KMS-11 (cell line): ENCODE results near the gene A4GALT.

Experiments used
- H2AFZ ChIP-seq: fragments of 200-600 bp; sonication (generic); 2 replicates; pipeline ENCODE4 v1.6.1; 2016; ENCODE audit warnings: antibody characterized with exemption, mixed run types, low read depth
- H3K27ac ChIP-seq: fragments of 200-600 bp; sonication (generic); 2 replicates; pipeline ENCODE4 v1.6.1; 2016; ENCODE audit warnings: mild to moderate bottlenecking, mixed run types
- H3K27me3 ChIP-seq: fragments of 200-600 bp; sonication (generic); 2 replicates; pipeline ENCODE4 v1.6.1; 2017; ENCODE audit warnings: mild to moderate bottlenecking, low read depth, mixed run types, moderate library complexity; ENCODE audit not compliant: insufficient read depth
- H3K36me3 ChIP-seq: fragments of 200-600 bp; sonication (generic); 2 replicates; pipeline ENCODE4 v1.6.1; 2017; ENCODE audit warnings: mild to moderate bottlenecking, mixed run types; ENCODE audit not compliant: insufficient read depth
- H3K4me1 ChIP-seq: fragments of 200-600 bp; sonication (generic); 2 replicates; pipeline ENCODE4 v1.6.1; 2016; ENCODE audit warnings: mild to moderate bottlenecking, low read depth, mixed run types; ENCODE audit not compliant: poor library complexity, severe bottlenecking
- H3K4me2 ChIP-seq: fragments of 200-600 bp; sonication (generic); 2 replicates; pipeline ENCODE4 v1.7.0; 2016; ENCODE audit warnings: mild to moderate bottlenecking, mixed run types
- H3K4me3 ChIP-seq: fragments of 200-600 bp; sonication (generic); IDR thresholded peaks from 2 replicates; pipeline ENCODE4 v1.6.1; 2017; ENCODE audit warnings: low read depth, low read length, mixed read lengths; ENCODE audit not compliant: insufficient read depth
- H3K79me2 ChIP-seq: fragments of 200-600 bp; sonication (generic); 2 replicates; pipeline ENCODE4 v1.6.1; 2016; ENCODE audit warnings: low read depth, mixed run types; ENCODE audit not compliant: insufficient read depth
- H3K9ac ChIP-seq: fragments of 200-600 bp; sonication (generic); 2 replicates; pipeline ENCODE4 v1.6.1; 2016; ENCODE audit warnings: mild to moderate bottlenecking, mixed run types
- H4K20me1 ChIP-seq: fragments of 200-600 bp; sonication (generic); 2 replicates; pipeline ENCODE4 v1.6.1; 2016; ENCODE audit warnings: mild to moderate bottlenecking, mixed run types; ENCODE audit not compliant: insufficient read depth
- TF ChIP-seq, protein P1 (sequence below): fragments of 200-600 bp; sonication (generic); conservative IDR thresholded peaks from 2 replicates; pipeline ENCODE4 v1.6.1; 2017; ENCODE audit warnings: low read depth, mild to moderate bottlenecking, antibody characterized with exemption, low read length, moderate library complexity, mixed read lengths

A4GALT gene

DNA sequence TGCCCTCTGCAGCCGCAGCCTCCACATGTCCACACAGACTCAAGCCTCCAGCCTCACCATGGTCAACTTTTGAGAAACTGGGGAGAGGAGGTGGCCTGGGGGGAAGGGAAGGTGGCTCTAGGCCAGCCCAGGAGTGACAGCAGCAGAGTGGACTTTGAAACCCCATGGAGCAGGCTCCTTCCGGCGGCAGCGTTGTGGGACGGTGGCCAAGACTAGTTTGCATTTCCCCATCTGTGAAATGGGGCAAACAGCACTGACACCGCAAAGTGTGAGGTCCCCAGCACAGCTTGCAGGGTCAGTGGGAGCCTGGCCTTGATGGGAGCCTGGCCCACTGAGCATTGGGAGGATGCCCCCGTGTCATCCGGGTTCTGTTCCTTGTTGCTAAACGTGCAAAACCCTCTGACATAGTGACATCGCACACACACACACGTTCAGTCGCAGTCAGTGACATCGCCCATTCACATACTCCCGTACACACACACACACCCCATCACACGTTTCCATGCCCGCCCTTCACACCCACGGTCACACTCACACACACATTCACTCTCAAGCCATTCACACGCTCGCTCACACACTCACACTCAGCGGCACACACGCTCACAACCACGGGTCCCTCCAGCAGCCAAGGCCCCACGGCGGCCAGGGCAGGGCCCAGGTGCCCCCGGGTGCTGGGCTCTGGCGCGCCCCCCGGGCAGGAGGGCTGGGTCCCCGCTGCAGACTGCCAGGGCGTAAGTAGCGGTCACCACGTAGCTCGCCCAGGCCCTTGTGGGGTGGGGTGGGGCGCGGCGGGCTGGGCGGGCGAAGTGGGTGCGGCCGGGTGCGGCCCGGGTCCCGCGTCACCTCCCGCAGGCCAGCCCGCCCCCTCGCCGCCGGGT lies 72.1 kb downstream of the A4GALT start:
- Histone ChIP-seq H4K20me1 (no peaks in the 10 kb centered on the region), H3K79me2 (no peaks in the 10 kb centered on the region; the same call in 1 of the 2 replicates), H3K27ac (no peak overlapping the region), H3K27me3 (no peaks in the 10 kb centered on the region), H3K4me2 (peak overlapping the region; percentile 76), H3K36me3 (no peaks in the 10 kb centered on the region), H3K9ac (peak overlapping the region; percentile 74), H3K4me3 (no peak overlapping the region), H2AFZ (peak overlapping the region; percentile 49; the same call in 1 of the 2 replicates), H3K4me1 (peaks cover 3% of the 10 kb centered on the region)
- TF ChIP-seq, protein P1, sequence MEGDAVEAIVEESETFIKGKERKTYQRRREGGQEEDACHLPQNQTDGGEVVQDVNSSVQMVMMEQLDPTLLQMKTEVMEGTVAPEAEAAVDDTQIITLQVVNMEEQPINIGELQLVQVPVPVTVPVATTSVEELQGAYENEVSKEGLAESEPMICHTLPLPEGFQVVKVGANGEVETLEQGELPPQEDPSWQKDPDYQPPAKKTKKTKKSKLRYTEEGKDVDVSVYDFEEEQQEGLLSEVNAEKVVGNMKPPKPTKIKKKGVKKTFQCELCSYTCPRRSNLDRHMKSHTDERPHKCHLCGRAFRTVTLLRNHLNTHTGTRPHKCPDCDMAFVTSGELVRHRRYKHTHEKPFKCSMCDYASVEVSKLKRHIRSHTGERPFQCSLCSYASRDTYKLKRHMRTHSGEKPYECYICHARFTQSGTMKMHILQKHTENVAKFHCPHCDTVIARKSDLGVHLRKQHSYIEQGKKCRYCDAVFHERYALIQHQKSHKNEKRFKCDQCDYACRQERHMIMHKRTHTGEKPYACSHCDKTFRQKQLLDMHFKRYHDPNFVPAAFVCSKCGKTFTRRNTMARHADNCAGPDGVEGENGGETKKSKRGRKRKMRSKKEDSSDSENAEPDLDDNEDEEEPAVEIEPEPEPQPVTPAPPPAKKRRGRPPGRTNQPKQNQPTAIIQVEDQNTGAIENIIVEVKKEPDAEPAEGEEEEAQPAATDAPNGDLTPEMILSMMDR = no peak

DNA sequence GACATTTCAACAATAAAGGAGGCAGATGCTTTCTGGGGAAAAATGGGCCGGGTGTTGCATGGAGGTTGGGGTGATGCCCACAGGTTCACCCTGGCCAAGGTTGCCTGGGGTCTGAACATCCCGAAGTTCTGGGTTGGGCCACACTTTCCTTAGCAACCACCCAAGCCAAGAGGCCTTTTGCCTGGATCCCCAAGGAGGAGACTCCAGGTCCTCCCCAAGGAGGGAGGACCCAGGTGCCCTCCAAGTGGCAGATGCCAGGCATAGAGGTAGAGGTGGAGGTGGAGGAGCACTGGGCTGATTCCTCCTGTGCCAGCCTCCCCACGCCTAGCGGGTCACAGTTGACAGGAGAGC lies 72.7 kb downstream of the A4GALT start:
- TF ChIP-seq, protein P1 = no peak
- Histone ChIP-seq H3K27me3 (no peaks in the 10 kb centered on the region), H3K79me2 (no peaks in the 10 kb centered on the region; the same call in 1 of the 2 replicates), H3K36me3 (no peaks in the 10 kb centered on the region), H3K4me1 (peaks cover 3% of the 10 kb centered on the region), H3K27ac (no peak overlapping the region), H3K4me3 (no peak overlapping the region), H3K9ac (no peak overlapping the region; the same call in 1 of the 2 replicates), H2AFZ (no peak overlapping the region), H4K20me1 (no peaks in the 10 kb centered on the region), H3K4me2 (peak overlapping the region; percentile 76)

DNA sequence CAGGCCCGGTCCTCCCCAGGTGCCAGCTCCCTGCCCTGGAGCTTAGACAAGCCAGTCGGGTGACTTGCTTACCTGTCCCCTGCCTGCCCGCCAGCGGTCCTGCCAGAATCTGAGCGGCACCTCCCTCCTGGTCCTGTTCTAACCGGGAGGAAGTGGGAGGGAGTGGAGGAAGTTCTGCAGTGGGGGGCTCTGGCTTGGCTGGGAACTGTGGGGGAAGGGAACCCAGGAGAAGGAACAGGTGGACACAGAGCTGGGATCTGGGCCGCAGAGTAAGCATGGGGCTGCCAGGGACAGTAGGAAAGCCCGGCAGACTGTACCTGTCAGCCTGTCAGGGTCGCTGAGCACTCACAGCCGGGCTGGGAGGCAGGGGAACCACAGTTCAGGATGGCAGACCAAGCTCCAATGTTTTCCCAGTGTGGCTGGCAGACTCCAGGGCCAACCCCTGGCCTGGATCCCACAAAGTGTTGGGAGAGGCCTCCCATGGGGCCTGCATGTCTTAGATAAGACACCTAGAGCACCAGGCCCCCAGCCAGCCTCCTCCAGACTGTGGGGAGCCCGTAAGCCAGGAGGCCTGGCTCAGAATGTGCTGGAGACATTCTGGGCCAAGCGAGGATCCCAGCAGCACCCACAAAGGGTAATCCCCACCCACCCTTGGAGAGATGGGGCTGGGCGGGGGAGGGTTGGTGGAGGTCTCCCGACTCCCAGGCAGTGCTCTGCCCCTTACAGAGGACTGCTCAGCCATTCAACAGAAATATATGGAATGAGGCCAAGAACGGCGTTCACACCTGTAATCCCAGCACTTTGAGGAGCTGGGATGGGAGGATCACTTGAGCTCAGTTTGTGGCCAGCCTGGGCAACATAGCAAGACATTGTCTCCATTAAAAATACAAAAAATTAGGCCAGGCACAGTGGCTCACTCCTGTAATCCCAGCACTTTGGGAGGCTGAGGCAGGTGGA lies 73.8 kb downstream of the A4GALT start:
- H3K9ac ChIP-seq = no peak overlapping the region
- H3K4me2 ChIP-seq = no peak overlapping the region
- H3K4me1 ChIP-seq = peaks cover 3% of the 10 kb centered on the region
- no peak overlapping the region for H3K27ac ChIP-seq
- no peaks in the 10 kb centered on the region for H3K27me3 ChIP-seq
- no peak overlapping the region for H2AFZ ChIP-seq
- no peaks in the 10 kb centered on the region; the same call in 1 of the 2 replicates for H3K79me2 ChIP-seq
- H3K4me3 ChIP-seq = no peak overlapping the region
- no peaks in the 10 kb centered on the region for H3K36me3 ChIP-seq
- TF ChIP-seq, protein P1 = no peak
- H4K20me1 ChIP-seq = no peaks in the 10 kb centered on the region

DNA sequence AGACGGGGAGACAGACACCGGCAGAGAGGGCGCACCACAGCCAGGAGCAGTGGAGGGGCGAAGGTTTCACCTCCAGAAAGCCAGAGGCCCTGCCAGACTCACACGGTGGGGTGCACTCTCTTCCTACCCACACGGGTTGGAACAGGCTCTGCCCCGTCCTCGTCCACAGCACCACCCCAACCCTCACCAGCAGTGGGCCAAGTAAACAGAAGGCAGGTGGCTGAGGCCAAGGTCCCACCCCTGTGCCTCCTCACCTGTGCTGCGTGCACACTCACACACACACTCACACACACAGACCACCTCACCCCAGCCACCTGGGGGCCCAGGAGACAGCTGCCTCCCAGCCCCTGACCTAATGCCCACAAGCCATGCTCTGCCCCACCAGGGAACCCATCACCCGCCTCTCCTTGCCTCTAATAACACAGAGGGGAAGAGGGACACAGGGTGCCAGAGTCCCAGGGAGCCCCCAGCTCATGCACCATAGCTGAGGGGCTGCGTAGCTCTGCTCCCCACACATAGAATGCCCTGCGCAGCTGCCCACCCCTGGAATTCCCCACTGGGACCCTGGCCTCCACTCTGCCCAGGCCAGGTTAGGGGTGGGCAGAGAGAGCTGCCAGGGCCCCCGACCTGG lies 74.6 kb downstream of the A4GALT start:
- peaks cover 3% of the 10 kb centered on the region for H3K4me1 ChIP-seq
- H2AFZ ChIP-seq = no peak overlapping the region
- no peaks in the 10 kb centered on the region for H3K27me3 ChIP-seq
- TF ChIP-seq, protein P1 = no peak
- H4K20me1 ChIP-seq = no peaks in the 10 kb centered on the region
- H3K4me3 ChIP-seq = no peak overlapping the region
- no peak overlapping the region for H3K4me2 ChIP-seq
- no peaks in the 10 kb centered on the region; the same call in 1 of the 2 replicates for H3K79me2 ChIP-seq
- H3K9ac ChIP-seq = no peak overlapping the region
- no peaks in the 10 kb centered on the region for H3K36me3 ChIP-seq
- no peak overlapping the region for H3K27ac ChIP-seq
